Gastroesophageal sphincter (tissue), 3 donors: Measurements from ENCODE around the gene ICE1.

Experiments
- CTCF ChIP-seq, 4 experiments: fragments of 200-600 bp in 2 of 4; fragments of 450-650 bp in 2 of 4; sonication (generic) in 1 of 4; IDR thresholded peaks; one replicate each; pipeline ENCODE4 v1.5.1; 2017 to 2019; ENCODE audit warnings: antibody characterized with exemption in 4 of 4, mild to moderate bottlenecking in 2 of 4, moderate library complexity in 2 of 4
- EP300 ChIP-seq: sonication (generic); formaldehyde crosslinking; IDR thresholded peaks from one replicate; pipeline ENCODE4 v1.6.1; 2017; ENCODE audit warnings: antibody characterized with exemption, mild to moderate bottlenecking
- POLR2A ChIP-seq, 2 donors: fragments of 450-650 bp; IDR thresholded peaks; one replicate each; pipeline ENCODE4 v1.6.1; 2017; ENCODE audit warnings: antibody characterized with exemption in 2 of 2, mild to moderate bottlenecking in 2 of 2, moderate library complexity in 1 of 2
- POLR2AphosphoS5 ChIP-seq: sonication (generic); formaldehyde crosslinking; IDR thresholded peaks from one replicate; pipeline ENCODE4 v1.6.1; 2017; ENCODE audit warnings: antibody characterized with exemption

- TF ChIP-seq CTCF (IDR thresholded peaks at IDR 0.05), result no peak
- no peak for TF ChIP-seq POLR2AphosphoS5
- TF ChIP-seq POLR2A (IDR thresholded peaks at IDR 0.05), result no peak
- no peak for TF ChIP-seq EP300
These were observed 38.5 kb downstream of the ICE1 start for GRCh38 chr5:5461012-5461411.
